Smooth muscle cell (in vitro differentiated cells): Measurements from ENCODE around the gene PELI1. TPM values are rescaled to one million over a fixed set of nuclear protein-coding genes. Genes with fewer than 3 reads are reported as not detected.

Experiments used
- DNase-seq: peaks from one replicate; lab custom pipeline; 2025; ENCODE audit not compliant: unreplicated experiment; lab: John Stamatoyannopoulos, UW
- H2AFZ ChIP-seq: fragments of 200-600 bp; sonication (generic); 2 replicates; pipeline ENCODE4 v1.6.0; 2016; ENCODE audit warnings: antibody characterized with exemption, low read depth, mild to moderate bottlenecking
- H3F3A ChIP-seq: fragments of 200-600 bp; sonication (generic); 2 replicates; pipeline ENCODE4 v1.6.0; 2017; ENCODE audit warnings: antibody characterized with exemption, low read depth
- H3K27ac ChIP-seq: fragments of 200-600 bp; sonication (generic); 2 replicates; pipeline ENCODE4 v1.5.1; 2016; ENCODE audit warnings: low read depth, mild to moderate bottlenecking
- H3K27me3 ChIP-seq: fragments of 200-600 bp; sonication (generic); 2 replicates; pipeline ENCODE4 v1.6.1; 2016; ENCODE audit warnings: low read depth, mild to moderate bottlenecking
- H3K36me3 ChIP-seq: fragments of 200-600 bp; sonication (generic); 2 replicates; pipeline ENCODE4 v1.5.1; 2016; ENCODE audit warnings: low read depth
- H3K4me1 ChIP-seq: fragments of 200-600 bp; sonication (generic); 2 replicates; pipeline ENCODE4 v1.5.1; 2016; ENCODE audit warnings: low read depth
- H3K4me2 ChIP-seq: fragments of 200-600 bp; sonication (generic); 2 replicates; pipeline ENCODE4 v1.6.0; 2016; ENCODE audit warnings: mild to moderate bottlenecking
- H3K4me3 ChIP-seq: fragments of 200-600 bp; sonication (generic); 2 replicates; pipeline ENCODE4 v1.5.1; 2016; ENCODE audit warnings: mild to moderate bottlenecking
- H3K79me2 ChIP-seq: fragments of 200-600 bp; sonication (generic); 2 replicates; pipeline ENCODE4 v1.6.0; 2016; ENCODE audit warnings: low read depth, mild to moderate bottlenecking
- H3K9ac ChIP-seq: fragments of 200-600 bp; sonication (generic); 2 replicates; pipeline ENCODE4 v1.6.0; 2016; ENCODE audit warnings: low read depth
- H3K9me3 ChIP-seq: fragments of 200-600 bp; sonication (generic); replicated peaks from 2 replicates; pipeline ENCODE4 v1.5.1; 2016; ENCODE audit warnings: low read depth
- H4K20me1 ChIP-seq: fragments of 200-600 bp; sonication (generic); 2 replicates; pipeline ENCODE4 v1.6.0; 2016; ENCODE audit warnings: low read depth
- CTCF ChIP-seq: fragments of 200-600 bp; sonication (generic); IDR thresholded peaks from 2 replicates; pipeline ENCODE4 v1.5.1; 2017; ENCODE audit warnings: borderline replicate concordance, mild to moderate bottlenecking, antibody characterized with exemption; ENCODE audit not compliant: insufficient read depth, poor library complexity, severe bottlenecking
- WGBS: methylation state at CpG from one replicate; pipeline ENCODE4 v1.1.7; 2016; ENCODE audit warnings: low lambda C conversion rate; 5-methylcytosine and 5-hydroxymethylcytosine counted together
- polyA plus RNA-seq: library from polyadenylated mRNA; unstranded; fragments of >200 nt; fragmentation: Nextera tagmentation; extraction: Ambion mirVana; gene quantifications from 2 replicates; pipeline ENCODE4 v1.2.1, GENCODE V29; 2016
- total RNA-seq: library from RNA; depleted of rRNA; stranded (reverse); fragments of >200 nt; gene quantifications from 2 replicates; pipeline ENCODE4 v1.2.3, GENCODE V29; 2014

Gene PELI1
- total and polyA plus RNA-seq, 2 experiments from 2014 or later, result 16.2 to 61.0 TPM

GRCh38 chr2:64123740-64124139 lies 20.5 kb downstream of the PELI1 start:
- peaks cover 99% of the 10 kb centered on the region for H3K79me2 ChIP-seq
- 100% methylated on average over 1 of the region's 1 CpG for WGBS
- H3K9me3 ChIP-seq, result no peaks in the 10 kb centered on the region
- no peaks in the 10 kb centered on the region for H3F3A ChIP-seq
- H3K4me1 ChIP-seq, result peaks cover under 1% of the 10 kb centered on the region
- H3K27ac ChIP-seq, result no peak overlapping the region
- no peaks in the 10 kb centered on the region for H3K27me3 ChIP-seq
- no peak overlapping the region for H3K4me2 ChIP-seq
- H4K20me1 ChIP-seq, result peaks cover 72% of the 10 kb centered on the region
- H3K9ac ChIP-seq, result no peak overlapping the region
- no peak overlapping the region for H2AFZ ChIP-seq
- TF ChIP-seq CTCF, result no peak
- no peak overlapping the region for H3K4me3 ChIP-seq
- H3K36me3 ChIP-seq, result no peaks in the 10 kb centered on the region
- DNase-seq, result no peak

GRCh38 chr2:64122358-64122757 lies 21.9 kb downstream of the PELI1 start:
- H3F3A ChIP-seq, result no peaks in the 10 kb centered on the region
- DNase-seq, result no peak
- H3K4me3 ChIP-seq, result no peak overlapping the region
- no peak overlapping the region for H2AFZ ChIP-seq
- no peaks in the 10 kb centered on the region for H3K27me3 ChIP-seq
- H3K4me2 ChIP-seq, result no peak overlapping the region
- H3K9me3 ChIP-seq, result no peaks in the 10 kb centered on the region
- no peaks in the 10 kb centered on the region for H3K4me1 ChIP-seq
- no peak for TF ChIP-seq CTCF
- H3K9ac ChIP-seq, result no peak overlapping the region
- no peak overlapping the region for H3K27ac ChIP-seq
- H3K79me2 ChIP-seq, result peaks cover 99% of the 10 kb centered on the region
- no peaks in the 10 kb centered on the region for H3K36me3 ChIP-seq
- peaks cover 72% of the 10 kb centered on the region for H4K20me1 ChIP-seq
- 94% methylated on average over 7 of the region's 7 CpGs for WGBS

- Histone ChIP-seq H3K4me3 (no peak overlapping the region), H4K20me1 (peaks cover 71% of the 10 kb centered on the region), H3K9ac (no peak overlapping the region), H3K27me3 (no peaks in the 10 kb centered on the region), H3K9me3 (no peaks in the 10 kb centered on the region), H3K27ac (no peak overlapping the region), H2AFZ (no peak overlapping the region), H3K4me2 (no peak overlapping the region), H3K79me2 (peaks cover 99% of the 10 kb centered on the region), H3K36me3 (no peaks in the 10 kb centered on the region), H3F3A (no peaks in the 10 kb centered on the region), H3K4me1 (peaks cover 4% of the 10 kb centered on the region)
- TF ChIP-seq CTCF, result no peak
- DNase-seq, result no peak
- WGBS, result 93% methylated on average over 6 of the region's 6 CpGs
Measured at GRCh38 chr2:64120928-64121327, 23.3 kb downstream of the PELI1 start.

- H3K4me2 ChIP-seq, result no peak overlapping the region
- no peak overlapping the region for H3K27ac ChIP-seq
- TF ChIP-seq CTCF, result no peak
- WGBS, result 91% methylated on average over 2 of the region's 2 CpGs
- DNase-seq, result no peak
- peaks cover 98% of the 10 kb centered on the region for H3K79me2 ChIP-seq
- H3K9me3 ChIP-seq, result no peaks in the 10 kb centered on the region
- peaks cover 70% of the 10 kb centered on the region for H4K20me1 ChIP-seq
- no peaks in the 10 kb centered on the region for H3F3A ChIP-seq
- no peaks in the 10 kb centered on the region for H3K36me3 ChIP-seq
- no peaks in the 10 kb centered on the region for H3K27me3 ChIP-seq
- no peak overlapping the region for H3K4me3 ChIP-seq
- H2AFZ ChIP-seq, result no peak overlapping the region
- H3K9ac ChIP-seq, result no peak overlapping the region
- peaks cover 5% of the 10 kb centered on the region for H3K4me1 ChIP-seq
Measured at GRCh38 chr2:64120008-64120407, 24.2 kb downstream of the PELI1 start.
